ENCODE results near the gene ALAS1. TPM values are rescaled to one million over a fixed set of nuclear protein-coding genes. Genes with fewer than 3 reads are reported as not detected.

The ALAS1 gene
- total RNA-seq, 1 experiment from 2014 or later, result 58.6 TPM

DNA sequence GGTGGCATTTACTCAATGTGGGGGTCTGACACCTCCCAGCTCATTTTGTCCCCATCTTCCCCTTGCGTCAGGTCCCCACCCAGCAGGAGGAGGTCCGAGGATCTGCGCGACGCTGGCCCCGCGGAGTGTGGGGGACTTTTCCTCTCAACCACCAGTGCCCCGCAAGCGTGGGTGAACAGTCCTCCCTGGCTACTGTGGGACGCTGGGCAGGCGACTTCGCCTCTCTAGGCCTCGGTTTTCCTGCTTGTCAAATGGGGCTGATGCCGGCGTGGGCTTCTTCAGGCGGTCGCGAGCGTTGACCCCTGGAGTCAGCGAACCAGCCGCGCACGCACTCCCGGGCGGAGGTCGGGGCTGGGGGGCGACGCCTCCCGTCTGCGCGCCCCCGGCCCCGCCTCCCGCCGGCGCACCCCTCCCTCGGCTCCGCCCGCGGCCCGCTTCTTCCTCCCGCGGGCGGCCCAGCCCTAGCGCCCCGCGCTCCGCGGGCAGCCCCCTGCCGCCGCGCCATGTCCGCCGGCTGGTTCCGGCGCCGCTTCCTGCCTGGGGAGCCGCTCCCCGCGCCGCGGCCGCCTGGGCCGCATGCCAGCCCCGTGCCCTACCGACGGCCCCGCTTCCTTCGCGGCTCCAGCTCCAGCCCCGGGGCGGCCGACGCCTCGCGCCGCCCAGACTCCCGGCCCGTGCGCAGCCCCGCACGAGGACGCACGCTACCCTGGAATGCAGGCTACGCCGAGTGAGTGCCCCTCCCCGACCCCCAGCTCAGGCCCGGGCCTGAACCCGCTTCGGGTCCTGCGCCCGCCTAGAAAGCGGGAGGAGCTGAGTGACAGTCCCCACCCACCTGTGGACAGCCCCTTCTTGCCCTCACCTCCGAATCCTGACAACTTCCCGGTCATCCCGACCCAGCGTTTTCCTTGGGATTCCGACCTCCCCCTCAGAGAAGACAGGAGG lies 47.6 kb downstream of the ALAS1 start, which contains the start of gene PPM1M:
PPM1M (plus strand) TSS at position 438 of the 942 bp plus-strand sequence; CDS start at position 504, 66 bp downstream.
- DNase-seq (ENCODE audit: low spot score), result peak; percentile 21
- Histone ChIP-seq H3K4me3 (ENCODE audit: low read depth, low read length, poor library complexity, severe bottlenecking) (peak within 1 kb of the TSS; percentile 39), H3K36me3 (ENCODE audit: insufficient read depth, low read length, poor library complexity, severe bottlenecking) (no peaks in the 10 kb centered on the region), H3K4me1 (ENCODE audit: insufficient read depth, low read length, poor library complexity, severe bottlenecking) (peaks cover 4% of the 10 kb centered on the region), H3K27me3 (replicated peaks; ENCODE audit: insufficient read depth, low read depth, low read length, poor library complexity) (no peaks in the 10 kb centered on the region), H3K9me3 (ENCODE audit: low read depth, low read length, poor library complexity, severe bottlenecking) (no peaks in the 10 kb centered on the region), H3K27ac (ENCODE audit: low read depth, low read length, poor library complexity, severe bottlenecking) (no peak within 1 kb of the TSS)
- TF ChIP-seq EZH2 (IDR thresholded peaks at IDR 0.05; ENCODE audit: borderline replicate concordance, low read depth, low read length, poor library complexity, severe bottlenecking), result no peak
- TF ChIP-seq, protein P1, sequence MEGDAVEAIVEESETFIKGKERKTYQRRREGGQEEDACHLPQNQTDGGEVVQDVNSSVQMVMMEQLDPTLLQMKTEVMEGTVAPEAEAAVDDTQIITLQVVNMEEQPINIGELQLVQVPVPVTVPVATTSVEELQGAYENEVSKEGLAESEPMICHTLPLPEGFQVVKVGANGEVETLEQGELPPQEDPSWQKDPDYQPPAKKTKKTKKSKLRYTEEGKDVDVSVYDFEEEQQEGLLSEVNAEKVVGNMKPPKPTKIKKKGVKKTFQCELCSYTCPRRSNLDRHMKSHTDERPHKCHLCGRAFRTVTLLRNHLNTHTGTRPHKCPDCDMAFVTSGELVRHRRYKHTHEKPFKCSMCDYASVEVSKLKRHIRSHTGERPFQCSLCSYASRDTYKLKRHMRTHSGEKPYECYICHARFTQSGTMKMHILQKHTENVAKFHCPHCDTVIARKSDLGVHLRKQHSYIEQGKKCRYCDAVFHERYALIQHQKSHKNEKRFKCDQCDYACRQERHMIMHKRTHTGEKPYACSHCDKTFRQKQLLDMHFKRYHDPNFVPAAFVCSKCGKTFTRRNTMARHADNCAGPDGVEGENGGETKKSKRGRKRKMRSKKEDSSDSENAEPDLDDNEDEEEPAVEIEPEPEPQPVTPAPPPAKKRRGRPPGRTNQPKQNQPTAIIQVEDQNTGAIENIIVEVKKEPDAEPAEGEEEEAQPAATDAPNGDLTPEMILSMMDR (conservative IDR thresholded peaks at IDR 0.05; ENCODE audit: low read depth, low read length), result no peak
- intact Hi-C loops (cut with micrococcal nuclease; ENCODE audit: unreplicated experiment), result no loop called here
- ChIA-PET POLR2A (ENCODE audit: low non-redundant PET) (interaction anchor here (0.5 kb wide), 1 partner anchor 28 kb away, joined by 6 read pairs; no protein-coding TSS in a partner anchor), CTCF (no interaction called here)
- no TSS peak for BruUV-seq (replicated peaks)

DNA sequence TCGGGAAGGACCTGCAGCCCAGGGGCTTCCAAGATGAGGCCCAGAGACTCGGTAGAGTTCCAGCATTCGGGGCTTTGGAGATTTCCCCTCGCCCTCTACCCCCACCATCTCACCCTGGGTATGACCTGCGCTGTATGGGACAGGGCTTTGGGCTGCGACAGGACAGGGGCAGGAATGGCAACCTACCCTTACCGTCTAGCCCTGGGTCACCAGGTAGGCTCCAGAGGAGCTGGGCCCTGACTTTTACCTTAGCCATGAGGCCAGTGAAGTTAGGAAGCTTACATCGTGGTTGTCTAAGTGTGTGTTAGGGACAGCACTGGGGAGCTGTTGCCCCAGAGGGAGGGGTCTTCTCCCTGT lies 48.3 kb downstream of the ALAS1 start:
- POLR2A ChIA-PET (ENCODE audit: low non-redundant PET), result no interaction called here
- CTCF ChIA-PET, result no interaction called here
- no TSS peak for BruUV-seq (replicated peaks)
- no peaks in the 10 kb centered on the region for H3K4me1 ChIP-seq (ENCODE audit: insufficient read depth, low read length, poor library complexity, severe bottlenecking)
- no peak overlapping the region for H3K27ac ChIP-seq (ENCODE audit: low read depth, low read length, poor library complexity, severe bottlenecking)
- intact Hi-C loops (cut with micrococcal nuclease; ENCODE audit: unreplicated experiment), result no loop called here
- no peak for DNase-seq (ENCODE audit: low spot score)
- no peak for TF ChIP-seq EZH2 (IDR thresholded peaks at IDR 0.05; ENCODE audit: borderline replicate concordance, low read depth, low read length, poor library complexity, severe bottlenecking)
- TF ChIP-seq, protein P1 (conservative IDR thresholded peaks at IDR 0.05; ENCODE audit: low read depth, low read length), result no peak
- H3K36me3 ChIP-seq (ENCODE audit: insufficient read depth, low read length, poor library complexity, severe bottlenecking), result no peaks in the 10 kb centered on the region
- H3K27me3 ChIP-seq (replicated peaks; ENCODE audit: insufficient read depth, low read depth, low read length, poor library complexity), result no peaks in the 10 kb centered on the region
- H3K9me3 ChIP-seq (ENCODE audit: low read depth, low read length, poor library complexity, severe bottlenecking), result no peaks in the 10 kb centered on the region
- peak overlapping the region; percentile 39 for H3K4me3 ChIP-seq (ENCODE audit: low read depth, low read length, poor library complexity, severe bottlenecking)

DNA sequence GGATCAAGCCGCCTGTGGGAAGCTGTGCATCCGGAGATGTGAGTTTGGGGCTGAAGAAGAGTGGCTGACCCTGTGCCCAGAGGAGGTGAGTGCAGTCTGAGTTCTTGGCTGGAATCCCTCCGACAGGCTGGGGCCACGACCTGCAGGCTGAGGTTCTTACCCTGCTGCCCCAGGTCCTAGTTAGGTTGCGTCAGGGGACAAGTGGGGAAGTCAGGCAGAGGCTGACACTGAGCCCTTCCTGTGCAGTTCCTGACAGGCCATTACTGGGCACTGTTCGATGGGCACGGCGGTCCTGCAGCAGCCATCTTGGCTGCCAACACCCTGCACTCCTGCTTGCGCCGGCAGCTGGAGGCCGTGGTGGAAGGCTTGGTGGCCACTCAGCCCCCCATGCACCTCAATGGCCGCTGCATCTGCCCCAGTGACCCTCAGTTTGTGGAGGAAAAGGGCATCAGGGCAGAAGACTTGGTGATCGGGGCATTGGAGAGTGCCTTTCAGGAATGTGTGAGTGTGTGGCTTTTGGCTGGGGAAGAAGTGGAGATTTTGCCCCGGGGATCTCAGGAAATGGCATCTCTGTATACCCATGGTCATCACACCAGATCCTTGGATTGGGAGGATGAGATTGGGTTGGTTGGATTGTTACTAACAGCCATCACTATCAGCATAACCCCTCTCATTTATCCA lies 48.9 kb downstream of the ALAS1 start:
- no TSS peak for BruUV-seq (replicated peaks)
- Histone ChIP-seq H3K9me3 (ENCODE audit: low read depth, low read length, poor library complexity, severe bottlenecking) (no peaks in the 10 kb centered on the region), H3K4me1 (ENCODE audit: insufficient read depth, low read length, poor library complexity, severe bottlenecking) (no peaks in the 10 kb centered on the region), H3K4me3 (ENCODE audit: low read depth, low read length, poor library complexity, severe bottlenecking) (no peak overlapping the region), H3K36me3 (ENCODE audit: insufficient read depth, low read length, poor library complexity, severe bottlenecking) (peaks cover under 1% of the 10 kb centered on the region), H3K27ac (ENCODE audit: low read depth, low read length, poor library complexity, severe bottlenecking) (no peak overlapping the region), H3K27me3 (replicated peaks; ENCODE audit: insufficient read depth, low read depth, low read length, poor library complexity) (no peaks in the 10 kb centered on the region)
- CTCF ChIA-PET, result no interaction called here
- no peak for TF ChIP-seq EZH2 (IDR thresholded peaks at IDR 0.05; ENCODE audit: borderline replicate concordance, low read depth, low read length, poor library complexity, severe bottlenecking)
- TF ChIP-seq, protein P1 (conservative IDR thresholded peaks at IDR 0.05; ENCODE audit: low read depth, low read length), result no peak
- DNase-seq (ENCODE audit: low spot score), result no peak
- intact Hi-C loops (cut with micrococcal nuclease; ENCODE audit: unreplicated experiment), result no loop called here
- POLR2A ChIA-PET (ENCODE audit: low non-redundant PET), result no interaction called here

Data from A673 (cell line).